Sigmoid colon (tissue), 4 donors: ENCODE results near the gene MRPL57.

Source experiments
- EP300 ChIP-seq, 4 donors: sonication (generic); formaldehyde crosslinking; IDR thresholded peaks; one replicate each; pipeline ENCODE4 v1.6.1; 2017; ENCODE audit warnings: antibody characterized with exemption in 4 of 4
- POLR2A ChIP-seq, 2 donors: fragments of 450-650 bp; IDR thresholded peaks; one replicate each; pipeline ENCODE4 v1.6.1; 2016; ENCODE audit warnings: antibody characterized with exemption in 2 of 2, mild to moderate bottlenecking in 2 of 2, moderate library complexity in 2 of 2
- POLR2AphosphoS5 ChIP-seq, 4 donors: sonication (generic); formaldehyde crosslinking; IDR thresholded peaks; one replicate each; pipeline ENCODE4 v1.6.1; 2017; ENCODE audit warnings: antibody characterized with exemption in 4 of 4
- TF ChIP-seq, protein P1 (sequence below), 4 experiments: fragments of 450-650 bp in 3 of 4; fragments of 200-600 bp in 1 of 4; IDR thresholded peaks; one replicate each; pipeline ENCODE4 v1.5.1; 2016 to 2019; ENCODE audit warnings: antibody characterized with exemption in 4 of 4, mild to moderate bottlenecking in 3 of 4, moderate library complexity in 2 of 4

- TF ChIP-seq, protein P1, sequence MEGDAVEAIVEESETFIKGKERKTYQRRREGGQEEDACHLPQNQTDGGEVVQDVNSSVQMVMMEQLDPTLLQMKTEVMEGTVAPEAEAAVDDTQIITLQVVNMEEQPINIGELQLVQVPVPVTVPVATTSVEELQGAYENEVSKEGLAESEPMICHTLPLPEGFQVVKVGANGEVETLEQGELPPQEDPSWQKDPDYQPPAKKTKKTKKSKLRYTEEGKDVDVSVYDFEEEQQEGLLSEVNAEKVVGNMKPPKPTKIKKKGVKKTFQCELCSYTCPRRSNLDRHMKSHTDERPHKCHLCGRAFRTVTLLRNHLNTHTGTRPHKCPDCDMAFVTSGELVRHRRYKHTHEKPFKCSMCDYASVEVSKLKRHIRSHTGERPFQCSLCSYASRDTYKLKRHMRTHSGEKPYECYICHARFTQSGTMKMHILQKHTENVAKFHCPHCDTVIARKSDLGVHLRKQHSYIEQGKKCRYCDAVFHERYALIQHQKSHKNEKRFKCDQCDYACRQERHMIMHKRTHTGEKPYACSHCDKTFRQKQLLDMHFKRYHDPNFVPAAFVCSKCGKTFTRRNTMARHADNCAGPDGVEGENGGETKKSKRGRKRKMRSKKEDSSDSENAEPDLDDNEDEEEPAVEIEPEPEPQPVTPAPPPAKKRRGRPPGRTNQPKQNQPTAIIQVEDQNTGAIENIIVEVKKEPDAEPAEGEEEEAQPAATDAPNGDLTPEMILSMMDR (IDR thresholded peaks at IDR 0.05), result no peak
- no peak for TF ChIP-seq POLR2A (IDR thresholded peaks at IDR 0.05)
- no peak for TF ChIP-seq POLR2AphosphoS5 (IDR thresholded peaks at IDR 0.05)
- no peak for TF ChIP-seq EP300 (IDR thresholded peaks at IDR 0.05)
These were observed 33.7 kb upstream of the MRPL57 start for GRCh38 chr13:21142766-21143165.
